SHP77 treated with DMSO at 0.1 percent for 48 hours (cell line): Measurements from ENCODE around the gene PTRH2.
A peak's percentile ranks its signal among the peaks of the same experiment; 100 is the strongest.
"Not testable (repeated sequence)": the region's sequence is repeated elsewhere in the genome, so short reads cannot be mapped to it uniquely, and the experiment has no call there.

Experiments
- DNase-seq: peaks from one replicate; lab custom pipeline; 2025; lab: John Stamatoyannopoulos, UW

Gene PTRH2

DNA sequence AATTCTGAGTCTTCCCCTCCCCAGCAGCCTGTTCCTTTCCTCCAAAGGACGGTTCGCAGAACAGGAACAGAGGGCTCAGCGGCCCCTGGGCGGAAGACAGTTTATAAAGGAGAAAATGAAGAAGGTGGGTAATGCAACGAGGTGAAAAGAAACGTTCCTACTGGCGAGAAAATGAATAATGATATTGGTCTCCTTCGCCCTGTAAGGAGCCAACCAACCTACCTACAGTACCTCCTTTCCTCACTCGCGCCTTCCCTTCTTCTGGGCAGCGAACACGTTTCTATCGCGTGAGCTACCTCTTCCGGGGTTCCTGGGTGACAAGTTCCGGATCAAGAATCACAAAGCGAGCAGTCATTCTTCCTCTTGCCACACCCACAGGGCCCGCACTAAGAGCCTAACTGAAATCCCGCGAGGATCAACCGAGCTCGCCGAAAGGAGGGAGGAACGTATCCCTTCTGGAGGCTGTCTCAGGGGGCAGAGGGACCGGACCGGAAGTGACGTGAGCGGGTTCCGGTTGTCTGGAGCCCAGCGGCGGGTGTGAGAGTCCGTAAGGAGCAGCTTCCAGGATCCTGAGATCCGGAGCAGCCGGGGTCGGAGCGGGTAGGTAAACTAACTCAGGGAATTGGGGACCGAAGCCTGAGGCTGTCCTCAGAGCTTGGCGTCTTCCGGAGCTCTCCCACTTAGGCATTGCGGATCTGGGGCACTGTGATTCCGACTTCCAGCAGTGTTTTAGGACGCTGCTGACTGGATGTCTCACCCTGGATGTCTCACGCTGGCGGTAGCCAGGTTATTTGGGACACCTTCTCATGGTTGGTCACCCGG, at the start of gene PTRH2, which contains the start of gene VMP1:
Gene PTRH2, minus strand, starts transcription at position 282 of the 822 bp plus-strand sequence. CDS start 9,452 bp downstream, outside the sequence.
Gene VMP1, plus strand, starts transcription at position 506 of the 822 bp plus-strand sequence. CDS start 23,793 bp downstream, outside the sequence.
- peak; percentile 98 for DNase-seq

DNA sequence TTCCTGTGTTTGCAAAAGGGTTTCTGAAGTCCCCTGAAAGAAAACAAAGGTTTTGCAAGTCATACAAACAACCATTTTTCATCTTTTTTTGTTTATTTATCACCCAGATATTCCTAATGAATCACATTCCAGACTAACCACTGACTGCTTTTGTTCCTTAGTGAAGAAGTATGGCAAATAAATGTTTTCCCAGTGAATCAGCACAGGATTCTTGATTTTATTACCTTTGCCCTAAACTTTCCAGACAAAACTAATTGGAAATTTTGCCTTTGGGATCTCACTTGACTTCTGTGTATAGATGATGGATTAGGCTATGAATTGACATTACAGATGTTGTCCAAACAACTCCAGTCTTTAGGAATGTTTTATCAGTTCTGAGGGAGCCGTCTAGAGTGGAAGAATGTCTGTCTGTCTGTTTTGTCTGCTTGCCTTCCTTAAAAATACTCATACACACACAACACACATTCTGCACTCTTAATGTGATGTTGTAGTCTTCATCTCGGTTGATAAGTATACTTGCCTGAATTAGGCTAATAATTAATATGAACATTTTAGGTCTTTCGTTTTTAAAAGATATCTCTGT, 49.1 kb upstream of the PTRH2 start:
- DNase-seq = no peak

DNA sequence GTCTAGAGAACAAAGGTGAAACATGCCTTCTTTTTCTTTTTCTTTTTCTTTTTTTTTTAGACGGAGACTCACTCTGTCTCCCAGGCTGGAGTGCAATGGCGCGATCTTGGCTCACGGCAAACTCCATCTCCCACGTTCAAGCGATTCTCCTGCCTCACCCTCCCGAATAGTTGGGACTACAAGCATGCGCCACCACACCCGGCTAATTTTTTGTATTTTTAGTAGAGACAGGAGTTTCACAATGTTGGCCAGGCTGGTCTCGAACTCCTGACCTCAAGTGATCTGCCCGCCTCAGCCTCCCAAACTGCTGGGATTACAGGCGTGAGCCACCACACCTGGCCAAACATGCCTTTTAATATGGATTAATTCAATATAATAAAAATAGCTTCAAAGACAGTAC, 47.8 kb upstream of the PTRH2 start:
- not testable (repeated sequence) for DNase-seq

DNA sequence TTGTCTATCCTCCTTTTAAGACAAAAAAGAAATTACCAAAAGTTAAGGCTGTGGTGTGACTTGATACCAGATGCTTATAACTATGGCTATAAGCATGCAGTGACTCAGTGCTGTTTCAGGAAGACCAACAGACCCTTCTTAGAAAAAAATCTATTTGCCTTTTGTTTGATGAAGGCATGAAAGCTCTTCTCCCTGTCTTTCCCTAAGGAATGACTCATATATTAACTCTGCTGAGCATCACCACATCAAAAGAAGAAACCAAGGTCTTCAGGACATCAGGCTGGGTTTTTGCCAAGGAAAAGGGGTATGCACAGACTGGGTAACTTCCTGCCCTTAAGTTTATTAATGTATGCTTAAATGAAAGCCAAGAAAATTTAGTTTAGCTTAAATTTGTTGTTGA, 47.3 kb upstream of the PTRH2 start:
- no peak for DNase-seq

DNA sequence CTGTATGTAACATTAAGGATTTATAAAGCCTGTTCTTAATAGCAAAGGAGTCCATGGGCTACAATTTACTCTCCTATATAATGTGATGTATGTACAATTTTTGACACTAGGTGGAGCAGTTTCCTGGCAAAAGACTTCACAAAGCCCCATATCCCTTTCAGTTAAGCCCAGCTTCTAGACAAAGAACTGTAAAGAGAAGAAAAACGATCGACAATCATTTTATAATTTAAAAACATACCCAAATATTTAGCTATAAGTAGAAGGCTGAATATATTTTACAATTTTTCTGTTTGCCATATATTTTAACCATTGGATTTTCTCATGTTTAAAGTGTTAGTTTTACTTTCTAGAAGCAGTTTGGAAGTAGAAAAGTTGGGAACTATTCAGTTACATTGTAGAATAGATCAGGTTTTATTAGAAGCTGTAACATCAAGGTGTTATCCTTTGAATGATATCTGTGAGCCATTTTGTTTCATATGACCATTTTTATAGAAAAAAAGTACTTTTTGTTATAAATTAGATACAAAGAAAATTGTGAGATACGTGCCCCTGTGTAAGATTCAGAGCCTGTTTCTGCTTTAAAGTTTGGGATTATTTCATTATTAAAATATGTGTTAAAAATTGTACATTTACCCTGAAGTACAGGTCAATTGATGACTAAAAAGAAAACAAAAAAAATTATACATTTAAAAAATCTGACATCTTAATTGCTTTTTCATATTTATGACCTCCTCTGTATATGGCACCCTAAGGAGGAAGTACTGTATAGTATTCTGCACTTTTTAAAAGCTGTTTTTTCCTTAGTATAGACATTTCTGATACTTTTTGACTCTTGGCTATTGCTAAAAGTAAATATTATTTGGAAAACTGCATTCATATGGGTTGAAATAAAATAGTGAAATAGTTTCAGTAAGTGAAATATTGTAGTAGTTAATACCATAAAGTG, 46.6 kb upstream of the PTRH2 start:
- peak; percentile 66 for DNase-seq

DNA sequence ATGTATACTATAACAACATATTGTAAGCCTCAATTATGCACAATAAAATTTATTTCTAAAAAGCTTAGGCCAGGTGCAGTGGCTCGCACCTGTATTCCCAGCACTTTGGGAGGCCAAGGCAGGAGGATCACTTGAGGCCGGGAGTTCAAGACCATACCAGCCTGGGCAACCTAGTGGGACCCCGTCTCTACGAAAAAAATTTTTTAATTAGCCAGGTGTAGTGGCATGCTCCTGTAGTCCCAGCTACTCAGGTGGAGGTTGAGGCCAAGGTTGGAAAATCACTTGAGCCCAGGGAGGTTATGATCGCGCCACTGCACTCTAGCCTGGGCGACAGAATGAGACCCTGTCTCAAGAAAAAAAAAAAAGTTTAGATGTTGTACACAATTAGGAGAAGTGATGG, 45.7 kb upstream of the PTRH2 start:
- no peak for DNase-seq

DNA sequence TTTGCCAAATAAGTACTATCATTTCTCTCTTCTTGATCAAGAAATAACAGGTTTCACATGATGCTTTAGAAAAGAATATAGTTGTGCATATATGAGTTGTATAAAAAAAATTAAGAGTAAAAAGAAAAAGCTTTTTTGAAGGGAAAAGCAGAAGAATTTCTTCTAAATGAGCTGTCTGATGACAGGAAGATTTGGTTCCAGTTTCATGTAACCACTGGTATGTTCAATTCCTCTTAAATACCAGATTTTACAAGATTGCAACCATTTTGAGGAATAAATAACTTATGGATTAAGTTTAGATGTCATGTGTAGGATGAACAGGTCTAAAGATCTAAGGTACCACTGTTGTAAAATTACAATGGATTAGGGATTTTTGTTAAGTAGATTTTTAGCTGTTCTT, 45.2 kb upstream of the PTRH2 start:
- DNase-seq = no peak

DNA sequence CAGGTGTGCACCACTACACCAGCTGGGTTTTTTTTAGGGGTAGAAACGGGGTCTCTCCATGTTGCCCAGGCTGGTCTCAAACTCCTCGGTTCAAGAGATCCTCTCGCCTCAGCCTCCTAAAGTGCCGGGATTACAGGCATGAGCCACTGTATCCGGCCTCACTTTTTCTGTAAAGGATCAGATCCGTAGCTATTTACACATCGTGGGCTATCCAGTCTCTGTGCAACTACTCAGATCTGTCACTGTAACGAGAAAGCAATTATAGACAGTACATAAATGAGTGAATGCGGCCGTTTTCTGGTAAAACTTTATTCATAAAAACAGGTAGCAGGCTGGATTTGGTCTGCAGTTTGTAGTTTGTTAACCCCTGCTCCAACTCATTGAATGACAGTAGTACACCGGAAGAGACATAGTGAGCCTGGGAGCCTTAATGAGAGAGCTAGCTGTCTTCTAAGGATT, 44.8 kb upstream of the PTRH2 start:
- no peak for DNase-seq

DNA sequence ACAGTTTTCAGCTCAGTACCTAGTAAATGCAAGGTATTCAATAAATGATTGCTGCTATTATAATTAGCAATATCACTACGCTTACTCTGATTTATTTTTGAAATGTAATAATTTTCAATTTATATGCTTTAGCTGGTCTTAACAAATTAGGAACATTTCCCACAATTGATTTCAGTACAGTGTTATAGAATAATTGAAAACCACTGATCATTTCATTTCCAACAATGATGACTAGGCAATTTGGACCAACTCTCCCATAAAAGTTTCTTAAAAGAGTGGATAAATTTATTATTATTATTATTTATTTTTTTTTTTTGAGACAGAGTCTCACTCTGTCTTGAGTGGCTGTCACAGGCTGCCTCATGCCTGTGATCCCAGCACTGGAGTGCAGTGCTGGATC, 41.4 kb upstream of the PTRH2 start:
- DNase-seq = no peak

DNA sequence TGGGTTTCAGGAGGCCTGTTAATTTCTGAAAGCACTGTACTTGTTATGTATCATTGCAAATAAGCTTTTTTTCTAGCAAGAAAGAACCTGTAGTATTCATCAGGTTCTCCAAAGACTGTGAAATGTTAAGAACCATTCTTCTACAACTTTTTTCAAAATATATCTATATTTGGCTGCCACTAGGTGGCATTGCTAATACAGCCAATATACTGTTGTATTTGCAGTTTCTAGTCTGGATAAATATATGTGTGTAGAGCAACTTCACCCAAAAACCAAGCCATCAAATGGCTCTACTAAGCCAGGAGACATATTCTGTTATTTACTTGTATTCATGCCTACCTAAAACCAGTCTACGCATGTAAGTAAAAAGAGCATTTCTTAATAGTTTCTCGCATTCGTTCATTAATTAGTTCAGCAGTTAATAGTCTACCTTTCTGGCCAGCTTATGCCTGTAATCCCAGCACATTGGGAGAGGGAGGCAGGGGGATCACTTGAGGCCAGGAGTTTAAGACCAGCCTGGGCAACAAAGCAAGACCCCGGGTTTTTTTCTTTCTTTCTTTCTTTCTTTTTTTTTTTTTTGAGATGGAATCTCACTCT, 39.7 kb upstream of the PTRH2 start:
- no peak for DNase-seq

DNA sequence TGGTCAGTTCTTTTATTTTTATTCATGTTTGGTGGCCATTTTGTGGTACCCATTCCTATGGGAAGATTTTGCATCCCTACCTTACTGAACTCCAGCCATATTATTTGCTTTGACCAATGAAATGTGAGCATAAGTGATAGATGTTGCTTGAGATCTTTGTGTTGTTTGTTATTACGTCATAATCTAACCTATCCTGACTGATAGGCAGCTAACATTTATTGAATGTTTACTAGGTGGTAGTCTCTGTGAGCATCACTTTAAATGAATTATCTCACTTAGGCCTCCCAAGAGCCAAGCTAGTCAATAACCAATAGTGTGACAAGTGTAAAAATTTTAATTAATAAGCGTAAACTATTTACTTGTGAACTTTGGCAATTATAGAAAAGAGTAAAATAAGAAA, 37.8 kb upstream of the PTRH2 start:
- DNase-seq = no peak

DNA sequence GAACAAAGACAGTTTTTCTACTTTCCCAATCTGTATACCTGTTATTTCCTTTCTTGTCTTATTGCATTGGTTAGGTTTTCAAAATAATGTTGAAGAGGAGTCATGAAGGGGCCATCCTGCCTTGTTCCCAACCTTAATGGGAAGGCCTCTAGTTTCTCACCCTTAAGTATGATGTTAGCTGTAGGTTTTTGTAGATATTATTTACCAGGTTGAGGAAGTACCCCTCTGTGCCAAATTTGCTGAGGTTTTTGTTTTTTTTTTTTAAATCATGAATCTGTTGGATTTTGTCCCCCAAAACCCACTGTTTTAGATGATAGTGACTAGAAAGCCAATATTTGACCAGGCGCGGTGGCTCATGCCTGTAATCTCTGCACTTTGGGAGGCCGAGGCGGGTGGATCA, 36.6 kb upstream of the PTRH2 start:
- DNase-seq = no peak

DNA sequence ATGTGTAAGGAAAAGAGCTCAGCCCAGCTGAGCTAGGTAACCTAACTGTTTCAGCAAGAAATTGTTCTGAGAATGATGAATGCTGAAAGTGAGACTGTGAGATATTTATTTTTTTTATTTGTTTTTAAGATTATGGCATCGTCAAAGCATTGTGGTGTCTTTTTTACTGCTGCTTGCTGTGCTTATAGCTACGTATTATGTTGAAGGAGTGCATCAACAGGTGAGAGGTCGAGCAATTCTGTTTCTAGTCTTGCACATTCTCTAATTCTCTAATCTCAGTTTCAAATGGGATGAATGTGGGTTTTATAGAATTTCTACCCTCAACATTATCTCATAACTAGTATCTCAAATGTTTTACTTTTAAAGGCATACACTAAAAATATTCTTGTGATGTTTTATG, 30.1 kb upstream of the PTRH2 start:
- no peak for DNase-seq

DNA sequence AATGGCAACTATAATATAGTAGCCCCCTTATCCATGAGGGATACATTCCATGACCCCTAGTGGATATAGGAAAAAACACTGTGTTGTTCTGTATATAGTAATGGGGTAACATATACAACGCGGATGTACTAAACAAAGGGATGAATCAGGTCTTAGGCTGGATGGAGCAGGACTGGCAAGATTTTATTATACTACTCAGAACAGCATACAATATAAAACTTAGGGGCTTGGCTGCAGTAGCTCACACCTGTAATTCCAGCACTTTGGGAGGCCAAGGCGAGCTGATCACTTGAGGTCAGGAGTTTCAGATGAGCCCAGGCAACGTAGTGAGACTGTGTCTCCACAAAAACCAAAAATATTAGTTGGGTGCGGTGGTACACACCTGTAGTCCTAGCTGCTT, 27.0 kb upstream of the PTRH2 start:
- DNase-seq = no peak

DNA sequence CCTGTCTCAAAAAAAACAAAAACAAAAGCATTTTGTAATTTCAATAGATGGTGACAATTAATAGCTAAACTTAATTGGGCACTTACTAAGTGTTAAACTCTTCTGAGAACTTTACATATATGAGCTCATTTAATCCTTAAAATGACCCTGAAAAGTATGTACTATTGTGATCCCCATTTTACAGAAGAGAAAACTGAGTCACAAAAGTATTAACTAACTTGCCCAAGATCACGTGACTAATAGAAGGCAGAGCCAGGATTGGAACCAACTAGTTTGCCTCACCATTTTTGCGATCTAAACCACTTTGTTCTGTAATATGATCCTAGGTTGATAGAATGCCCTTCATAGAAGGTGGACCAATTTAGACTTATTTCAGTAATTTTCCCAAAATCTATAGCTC, 26.5 kb upstream of the PTRH2 start:
- no peak for DNase-seq

DNA sequence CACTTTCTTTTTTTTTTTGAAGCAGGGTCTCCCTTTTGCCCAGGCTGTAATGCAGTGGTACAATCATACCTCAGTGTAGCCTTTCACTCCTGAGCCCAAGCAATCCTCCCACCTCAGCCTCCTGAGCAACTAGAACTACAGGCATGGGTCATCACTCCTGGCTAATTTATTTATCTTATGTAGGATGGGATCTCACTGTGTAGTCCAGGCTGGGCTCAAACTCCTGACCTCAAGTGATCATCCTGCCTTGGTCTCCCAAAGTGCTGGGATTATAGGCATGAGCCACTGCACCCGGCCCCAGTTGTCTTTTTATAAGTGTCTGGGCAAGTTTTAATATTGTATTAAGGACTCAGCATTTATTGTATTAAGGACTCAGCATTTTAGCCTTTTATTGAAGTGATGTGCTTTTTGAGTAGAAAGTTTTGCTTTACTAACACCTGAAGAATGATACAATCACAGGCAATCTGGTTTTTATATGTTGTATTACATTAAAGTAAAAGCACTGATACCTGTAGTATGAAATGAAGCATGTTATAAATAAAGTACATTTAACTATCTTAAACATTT, 23.1 kb upstream of the PTRH2 start:
- no peak for DNase-seq

DNA sequence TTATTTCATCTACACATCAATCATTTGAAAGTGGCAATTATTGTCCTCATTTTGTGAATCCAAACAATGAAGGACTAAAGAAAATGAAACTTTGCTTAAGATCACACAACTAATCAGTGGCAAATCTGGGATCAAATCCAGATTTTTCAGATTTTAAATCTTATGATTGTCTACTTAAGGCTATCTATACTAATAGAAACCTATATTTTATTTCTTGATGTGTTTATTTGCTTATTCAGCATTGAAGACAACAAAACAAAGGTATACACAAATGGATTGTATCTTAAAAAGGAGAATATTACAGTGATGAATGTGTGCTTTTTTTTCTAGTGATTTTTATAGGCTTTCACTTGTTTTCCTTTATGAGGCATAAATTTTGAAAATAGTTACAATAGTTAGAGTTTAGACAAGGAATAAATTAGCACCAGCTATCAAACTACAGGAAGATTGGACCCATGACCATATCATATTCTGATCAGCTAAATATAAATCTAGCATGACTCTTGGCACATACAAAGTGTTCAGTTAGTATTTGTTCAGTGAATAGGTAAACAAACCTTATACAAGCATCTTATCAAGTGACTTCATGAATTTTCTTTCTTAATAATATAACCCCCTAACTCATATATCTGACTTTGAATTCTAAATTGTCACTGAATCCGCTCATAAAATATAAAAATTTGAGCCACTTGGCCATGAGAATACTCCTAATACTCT, 20.7 kb upstream of the PTRH2 start:
- DNase-seq = no peak

DNA sequence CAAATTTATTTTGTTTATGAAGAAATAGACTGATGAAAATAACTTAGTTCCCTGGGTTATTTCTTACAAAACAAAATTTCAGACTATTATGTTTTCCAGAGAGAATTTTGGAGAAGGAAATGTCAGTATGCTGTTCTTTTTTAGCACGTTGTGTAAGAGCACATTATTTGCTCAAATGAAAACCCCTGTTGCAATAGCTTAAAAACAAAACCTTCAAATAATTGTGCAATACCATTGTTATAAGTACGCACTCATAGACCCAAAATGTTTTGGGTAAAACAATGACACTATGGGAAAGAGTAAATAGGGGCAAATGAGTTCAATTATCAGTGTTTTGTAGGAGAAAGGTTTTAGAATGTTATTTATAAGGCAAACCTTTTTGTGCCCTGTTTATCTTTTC, 18.5 kb upstream of the PTRH2 start:
- no peak for DNase-seq

DNA sequence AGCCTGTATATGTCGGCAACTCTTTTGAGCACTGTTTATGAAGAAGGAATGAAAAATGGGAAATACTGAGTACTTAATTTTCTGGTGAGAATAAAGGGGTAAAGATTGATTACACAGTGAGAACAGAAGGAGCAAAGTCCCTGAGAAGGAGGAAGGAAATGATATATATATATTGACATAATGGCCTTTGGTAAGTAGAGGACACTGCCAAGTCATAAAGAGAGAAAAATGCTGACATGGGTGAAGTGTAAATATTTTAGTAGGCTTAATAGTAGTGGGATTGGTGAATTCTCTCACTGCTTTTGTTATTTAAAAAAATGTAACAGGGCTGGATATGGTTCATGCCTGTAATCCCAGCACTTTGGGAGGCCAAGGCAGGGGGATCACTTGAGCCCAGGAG, 16.4 kb upstream of the PTRH2 start:
- DNase-seq = no peak

DNA sequence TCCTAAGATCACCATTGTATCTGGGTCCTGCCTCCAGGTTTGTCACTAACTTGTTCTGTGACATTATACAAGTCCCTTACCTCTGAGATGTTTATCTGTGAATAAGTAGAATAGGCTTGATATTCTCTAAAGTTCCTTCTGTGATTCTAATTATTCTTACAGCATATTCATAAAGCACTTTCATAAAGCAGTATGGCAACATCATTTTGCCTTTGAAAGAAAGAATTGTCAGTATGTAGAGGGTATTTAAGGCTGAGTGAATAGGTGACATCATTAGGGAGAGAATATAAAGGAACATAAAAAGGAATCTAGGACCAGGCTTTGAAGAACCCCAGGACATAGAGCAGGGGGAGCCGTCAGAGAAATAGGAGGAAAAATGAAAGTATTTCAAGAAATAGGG, 15.8 kb upstream of the PTRH2 start:
- no peak for DNase-seq

DNA sequence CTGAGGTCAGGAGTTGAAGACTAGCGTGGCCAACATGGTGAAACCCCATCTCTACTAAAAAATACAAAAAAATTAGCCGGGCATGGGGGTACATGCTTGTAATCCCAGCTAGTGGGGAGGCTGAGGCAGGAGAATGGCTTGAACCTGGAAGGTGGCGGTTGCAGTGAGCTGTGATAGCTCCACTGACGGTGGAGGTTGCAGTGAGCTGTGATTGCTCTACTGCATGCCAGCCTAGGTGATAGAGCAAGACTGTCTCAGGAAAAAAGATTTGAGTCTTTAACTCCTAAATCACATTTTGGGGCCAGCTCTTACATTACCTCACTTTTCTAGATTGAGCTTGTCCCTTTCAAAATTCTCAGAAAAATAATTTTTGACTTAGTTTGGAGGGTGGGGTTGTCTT, 15.4 kb upstream of the PTRH2 start:
- no peak for DNase-seq
